HEK293 (cell line): ENCODE measurements around the gene GRK5.

Experiments
- CTCF ChIA-PET: fragments of 350-600 bp; formaldehyde crosslinking; extraction: SDS; loops from one replicate; lab custom pipeline; 2021; ENCODE audit warnings: antibody characterized with exemption; lab: Yijun Ruan, JAX
- POLR2A ChIA-PET: fragments of 300-600 bp; formaldehyde crosslinking; extraction: SDS; loops from one replicate; lab custom pipeline; 2020; ENCODE audit warnings: antibody characterized with exemption, inconsistent platforms; lab: Yijun Ruan, JAX
- H3K27ac ChIP-seq: fragments of 200-500 bp; sonication (Bioruptor generic); 2 replicates; pipeline ENCODE4 v1.5.1; 2014; ENCODE audit warnings: low read depth, low read length, control low read depth, inconsistent platforms; ENCODE audit errors: extremely low read depth
- H3K36me3 ChIP-seq, 2 experiments: fragments of 200-500 bp in 1 of 2; sonication (Bioruptor generic) in 1 of 2; 1 replicate in 1 of 2; 2 replicates in 1 of 2; pipeline ENCODE4 v1.5.1; 2014 to 2017; ENCODE audit warnings: inconsistent platforms in 2 of 2, low read length in 2 of 2; ENCODE audit not compliant: control insufficient read depth in 2 of 2, insufficient read depth in 1 of 2
- H3K4me1 ChIP-seq: fragments of 200-500 bp; sonication (Bioruptor generic); 2 replicates; pipeline ENCODE4 v1.5.1; 2014; ENCODE audit warnings: mild to moderate bottlenecking, low read length, inconsistent platforms; ENCODE audit not compliant: control insufficient read depth, insufficient read depth
- H3K4me3 ChIP-seq: 2 replicates; pipeline ENCODE4 v1.5.1; 2011; ENCODE audit warnings: low read depth, mild to moderate bottlenecking, control low read depth, low read length, moderate library complexity
- H3K9me3 ChIP-seq: fragments of 200-500 bp; sonication (Bioruptor generic); 2 replicates; pipeline ENCODE4 v1.5.1; 2014; ENCODE audit warnings: low read depth, low read length, inconsistent platforms; ENCODE audit not compliant: control insufficient read depth, insufficient read depth
- EGR2 ChIP-seq: fragments of 450-650 bp; formaldehyde crosslinking; IDR thresholded peaks from 2 replicates; pipeline ENCODE4 v1.5.1; 2016; ENCODE audit warnings: low read depth, missing biosample characterization, missing genetic modification characterization
- PRDM10 ChIP-seq: fragments of 450-650 bp; formaldehyde crosslinking; IDR thresholded peaks from 2 replicates; pipeline ENCODE4 v1.5.1; 2016; ENCODE audit warnings: missing biosample characterization, missing genetic modification characterization
- RBAK ChIP-seq: fragments of 450-650 bp; formaldehyde crosslinking; IDR thresholded peaks from 2 replicates; pipeline ENCODE4 v1.5.1; 2016; ENCODE audit warnings: missing biosample characterization, missing genetic modification characterization
- SP7 ChIP-seq: fragments of 450-650 bp; formaldehyde crosslinking; IDR thresholded peaks from 2 replicates; pipeline ENCODE4 v1.5.1; 2016; ENCODE audit warnings: missing biosample characterization, missing genetic modification characterization
- ZBTB44 ChIP-seq: fragments of 450-650 bp; IDR thresholded peaks from 2 replicates; pipeline ENCODE4 v1.5.1; 2018; ENCODE audit warnings: missing biosample characterization, mild to moderate bottlenecking, missing genetic modification characterization
- ZNF202 ChIP-seq: fragments of 450-650 bp; formaldehyde crosslinking; IDR thresholded peaks from 2 replicates; pipeline ENCODE4 v1.5.1; 2016; ENCODE audit warnings: missing biosample characterization, missing genetic modification characterization, borderline replicate concordance
- ZNF341 ChIP-seq: fragments of 450-650 bp; formaldehyde crosslinking; IDR thresholded peaks from 2 replicates; pipeline ENCODE4; 2016; ENCODE audit warnings: low read depth, missing biosample characterization, missing genetic modification characterization
- ZNF366 ChIP-seq: fragments of 450-650 bp; formaldehyde crosslinking; conservative IDR thresholded peaks from 2 replicates; pipeline ENCODE4 v1.5.1; 2016; ENCODE audit warnings: missing biosample characterization, missing genetic modification characterization
- ZNF398 ChIP-seq: fragments of 450-650 bp; formaldehyde crosslinking; IDR thresholded peaks from 2 replicates; pipeline ENCODE4 v1.5.1; 2017; ENCODE audit warnings: missing biosample characterization, missing genetic modification characterization
- ZNF513 ChIP-seq: fragments of 450-650 bp; IDR thresholded peaks from 2 replicates; pipeline ENCODE4 v1.5.1; 2018; ENCODE audit warnings: missing biosample characterization, missing genetic modification characterization
- ZNF692 ChIP-seq: fragments of 450-650 bp; formaldehyde crosslinking; IDR thresholded peaks from 2 replicates; pipeline ENCODE4 v1.5.1; 2016; ENCODE audit warnings: missing biosample characterization, missing genetic modification characterization

Gene GRK5

GRCh38 chr10:119365773-119366599 lies 158.6 kb downstream of the GRK5 start:
- H3K4me1 ChIP-seq: peaks cover 5% of the 10 kb centered on the region
- H3K36me3 ChIP-seq: no peaks in the 10 kb centered on the region
- no peak overlapping the region for H3K4me3 ChIP-seq
- POLR2A ChIA-PET: no interaction called here
- no peaks in the 10 kb centered on the region for H3K9me3 ChIP-seq
- TF ChIP-seq EGR2 (tag by site-specific recombination) (no peak), ZNF341 (tag by site-specific recombination) (peak; percentile 54), ZNF366 (tag by site-specific recombination) (no peak)
- TF ChIP-seq, all 188 proteins: peak for 1
- H3K27ac ChIP-seq: no peak overlapping the region
- CTCF ChIA-PET: interaction anchor here (0.7 to 2.8 kb wide), 3 partner anchors 62 to 167 kb away, joined by 3 to 10 read pairs (median 5); no protein-coding TSS in a partner anchor

GRCh38 chr10:119367841-119368549 lies 160.6 kb downstream of the GRK5 start:
- POLR2A ChIA-PET: no interaction called here
- TF ChIP-seq ZNF398 (tag by site-specific recombination) (no peak), ZNF202 (tag by site-specific recombination) (no peak), ZNF341 (tag by site-specific recombination) (no peak), SP7 (tag by site-specific recombination) (no peak), RBAK (tag by site-specific recombination) (no peak), ZNF513 (tag by site-specific recombination) (no peak), ZNF692 (tag by site-specific recombination) (no peak), PRDM10 (tag by site-specific recombination) (no peak), ZBTB44 (tag by site-specific recombination) (no peak)
- TF ChIP-seq, all 188 proteins: peak for 0
- Histone ChIP-seq H3K4me3 (no peak overlapping the region), H3K36me3 (no peaks in the 10 kb centered on the region), H3K27ac (no peak overlapping the region), H3K9me3 (no peaks in the 10 kb centered on the region), H3K4me1 (peaks cover 5% of the 10 kb centered on the region)
- CTCF ChIA-PET: interaction anchor here (0.7 to 2.2 kb wide), 2 partner anchors 69 to 77 kb away, joined by 3 to 5 read pairs; no protein-coding TSS in a partner anchor
